MM.1S (cell line): ENCODE measurements around the gene GALNT7.

ENCODE experiments used
- DNase-seq: peaks from one replicate; pipeline ENCODE4 v3.0.0-alpha.2; 2015
- H2AFZ ChIP-seq: fragments of 300-600 bp; sonication (generic); 2 replicates; pipeline ENCODE4 v1.6.0; 2016; ENCODE audit warnings: antibody characterized with exemption, low read length
- H3F3A ChIP-seq: fragments of 300-600 bp; sonication (generic); 2 replicates; pipeline ENCODE4 v1.6.1; 2016; ENCODE audit warnings: mild to moderate bottlenecking, antibody characterized with exemption, low read length, moderate library complexity, mixed read lengths; ENCODE audit not compliant: insufficient read depth
- H3K27ac ChIP-seq: fragments of 300-600 bp; sonication (generic); 2 replicates; pipeline ENCODE4 v1.5.1; 2016; ENCODE audit warnings: mild to moderate bottlenecking, low read length
- H3K27me3 ChIP-seq: fragments of 300-600 bp; sonication (generic); replicated peaks from 2 replicates; pipeline ENCODE4 v1.6.0; 2016; ENCODE audit warnings: low read length; ENCODE audit not compliant: insufficient read depth
- H3K36me3 ChIP-seq: fragments of 300-600 bp; sonication (generic); replicated peaks from 2 replicates; pipeline ENCODE4 v1.6.1; 2016; ENCODE audit warnings: mild to moderate bottlenecking, low read length, mixed read lengths; ENCODE audit not compliant: insufficient read depth
- H3K4me1 ChIP-seq: fragments of 300-600 bp; sonication (generic); 2 replicates; pipeline ENCODE4 v1.6.1; 2016; ENCODE audit warnings: low read length, mixed read lengths
- H3K4me2 ChIP-seq: fragments of 300-600 bp; sonication (generic); 2 replicates; pipeline ENCODE4 v1.6.0; 2016; ENCODE audit warnings: low read depth, low read length
- H3K4me3 ChIP-seq: fragments of 300-600 bp; sonication (generic); 2 replicates; pipeline ENCODE4 v1.5.1; 2016; ENCODE audit warnings: low read length, mixed read lengths
- H3K79me2 ChIP-seq: fragments of 300-600 bp; sonication (generic); 2 replicates; pipeline ENCODE4 v1.6.1; 2016; ENCODE audit warnings: mixed run types, low read length, mixed read lengths
- H3K9ac ChIP-seq: fragments of 300-600 bp; sonication (generic); 2 replicates; pipeline ENCODE4 v1.6.1; 2016; ENCODE audit warnings: low read length, mixed read lengths
- H3K9me2 ChIP-seq: fragments of 300-600 bp; sonication (generic); replicated peaks from 2 replicates; pipeline ENCODE4 v1.6.1; 2016; ENCODE audit warnings: mild to moderate bottlenecking, low read length, mixed read lengths; ENCODE audit not compliant: insufficient read depth
- H3K9me3 ChIP-seq: fragments of 300-600 bp; sonication (generic); replicated peaks from 2 replicates; pipeline ENCODE4 v1.6.1; 2016; ENCODE audit warnings: mild to moderate bottlenecking, low read length, mixed read lengths; ENCODE audit not compliant: insufficient read depth
- H4K20me1 ChIP-seq: fragments of 300-600 bp; sonication (generic); 2 replicates; pipeline ENCODE4 v1.6.1; 2016; ENCODE audit warnings: mild to moderate bottlenecking, low read length, moderate library complexity, mixed read lengths; ENCODE audit not compliant: insufficient read depth
- EZH2 ChIP-seq: fragments of 300-600 bp; sonication (generic); optimal IDR thresholded peaks from 2 replicates; pipeline ENCODE3; 2017; ENCODE audit warnings: low read depth, mild to moderate bottlenecking, antibody characterized with exemption, low read length, mixed read lengths
- EZH2phosphoT487 ChIP-seq: fragments of 300-600 bp; sonication (generic); IDR thresholded peaks from 2 replicates; pipeline ENCODE4 v1.6.1; 2018; ENCODE audit warnings: antibody characterized with exemption, low read length
- TF ChIP-seq, protein P1 (sequence below): fragments of 300-600 bp; sonication (generic); IDR thresholded peaks from 2 replicates; pipeline ENCODE4 v1.5.1; 2016; ENCODE audit warnings: antibody characterized with exemption, low read length, mixed read lengths

The GALNT7 gene

DNA sequence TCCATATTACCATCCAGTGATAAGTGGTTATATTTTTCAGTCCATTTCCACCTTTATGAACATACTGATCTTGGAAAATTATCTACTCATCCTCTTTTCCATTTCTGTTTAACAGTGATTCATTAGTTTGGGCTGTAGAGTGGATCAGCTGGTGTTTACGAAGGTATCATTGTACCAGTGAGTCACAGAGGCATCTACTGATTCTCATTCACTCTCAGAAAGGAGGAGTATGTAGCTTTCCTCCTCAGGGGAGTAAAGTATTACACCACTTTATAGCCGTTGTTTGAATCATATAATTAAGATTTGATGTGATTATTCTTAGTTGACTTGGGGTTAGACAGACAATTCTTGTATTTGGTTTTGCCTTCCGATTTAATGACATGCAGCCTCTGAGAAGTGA is 74.7 kb downstream of the GALNT7 start:
- H3F3A ChIP-seq = no peaks in the 10 kb centered on the region
- DNase-seq = no peak
- H3K9me3 ChIP-seq = no peaks in the 10 kb centered on the region
- H2AFZ ChIP-seq = no peak overlapping the region
- no peak overlapping the region for H3K9ac ChIP-seq
- peaks cover 7% of the 10 kb centered on the region; the same call in 1 of the 2 replicates for H3K79me2 ChIP-seq
- no peaks in the 10 kb centered on the region for H3K36me3 ChIP-seq
- no peaks in the 10 kb centered on the region for H3K9me2 ChIP-seq
- H3K27ac ChIP-seq = no peak overlapping the region
- peaks cover 15% of the 10 kb centered on the region; the same call in 1 of the 2 replicates for H3K4me1 ChIP-seq
- no peaks in the 10 kb centered on the region for H4K20me1 ChIP-seq
- no peak overlapping the region for H3K4me2 ChIP-seq
- no peak for TF ChIP-seq EZH2phosphoT487
- TF ChIP-seq EZH2 = no peak
- TF ChIP-seq, protein P1, sequence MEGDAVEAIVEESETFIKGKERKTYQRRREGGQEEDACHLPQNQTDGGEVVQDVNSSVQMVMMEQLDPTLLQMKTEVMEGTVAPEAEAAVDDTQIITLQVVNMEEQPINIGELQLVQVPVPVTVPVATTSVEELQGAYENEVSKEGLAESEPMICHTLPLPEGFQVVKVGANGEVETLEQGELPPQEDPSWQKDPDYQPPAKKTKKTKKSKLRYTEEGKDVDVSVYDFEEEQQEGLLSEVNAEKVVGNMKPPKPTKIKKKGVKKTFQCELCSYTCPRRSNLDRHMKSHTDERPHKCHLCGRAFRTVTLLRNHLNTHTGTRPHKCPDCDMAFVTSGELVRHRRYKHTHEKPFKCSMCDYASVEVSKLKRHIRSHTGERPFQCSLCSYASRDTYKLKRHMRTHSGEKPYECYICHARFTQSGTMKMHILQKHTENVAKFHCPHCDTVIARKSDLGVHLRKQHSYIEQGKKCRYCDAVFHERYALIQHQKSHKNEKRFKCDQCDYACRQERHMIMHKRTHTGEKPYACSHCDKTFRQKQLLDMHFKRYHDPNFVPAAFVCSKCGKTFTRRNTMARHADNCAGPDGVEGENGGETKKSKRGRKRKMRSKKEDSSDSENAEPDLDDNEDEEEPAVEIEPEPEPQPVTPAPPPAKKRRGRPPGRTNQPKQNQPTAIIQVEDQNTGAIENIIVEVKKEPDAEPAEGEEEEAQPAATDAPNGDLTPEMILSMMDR = no peak
- no peaks in the 10 kb centered on the region for H3K27me3 ChIP-seq
- no peak overlapping the region for H3K4me3 ChIP-seq

DNA sequence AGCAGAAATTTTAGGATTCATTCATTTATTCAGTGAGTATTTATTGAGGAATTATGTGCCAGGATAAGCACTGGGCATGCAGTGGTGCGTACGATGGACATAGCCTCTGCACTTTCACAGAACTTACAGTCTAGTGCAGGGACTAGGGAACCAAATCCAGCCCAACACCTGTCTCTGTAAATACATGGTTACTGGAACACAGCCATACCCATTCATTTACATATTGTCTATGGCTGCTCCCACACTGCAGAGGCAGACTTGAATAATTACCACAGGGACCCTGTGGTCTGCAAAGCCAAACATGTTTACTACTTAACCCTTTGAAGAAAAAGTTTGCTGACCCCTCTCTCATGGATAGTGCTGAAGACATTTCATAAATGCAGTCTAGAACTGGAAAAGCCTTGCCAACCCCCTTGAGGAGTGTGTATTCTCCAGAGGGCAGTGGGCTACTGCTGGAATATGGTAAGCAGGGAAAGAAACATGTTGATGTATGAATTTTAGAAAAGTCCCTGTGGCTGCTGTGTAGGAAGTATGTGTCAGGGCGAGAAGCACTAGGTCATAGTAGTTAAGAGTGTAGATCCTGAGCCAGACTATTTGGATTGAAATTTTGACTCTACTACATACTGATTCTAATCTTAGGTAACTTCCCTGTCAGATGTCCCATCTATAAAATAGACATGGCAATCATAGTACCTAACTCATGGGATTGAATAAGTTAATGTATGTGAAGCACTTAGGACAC is 75.5 kb downstream of the GALNT7 start:
- Histone ChIP-seq H3K9me3 (no peaks in the 10 kb centered on the region), H3K9me2 (no peaks in the 10 kb centered on the region), H3K79me2 (peaks cover 7% of the 10 kb centered on the region; the same call in 1 of the 2 replicates), H4K20me1 (no peaks in the 10 kb centered on the region), H3K4me2 (no peak overlapping the region), H3K36me3 (no peaks in the 10 kb centered on the region), H3K4me1 (peaks cover 15% of the 10 kb centered on the region; the same call in 1 of the 2 replicates), H3K27ac (no peak overlapping the region), H3F3A (no peaks in the 10 kb centered on the region), H3K27me3 (no peaks in the 10 kb centered on the region), H2AFZ (no peak overlapping the region), H3K4me3 (no peak overlapping the region), H3K9ac (no peak overlapping the region)
- no peak for DNase-seq
- TF ChIP-seq EZH2 (no peak), EZH2phosphoT487 (no peak)
- TF ChIP-seq, protein P1 = no peak

DNA sequence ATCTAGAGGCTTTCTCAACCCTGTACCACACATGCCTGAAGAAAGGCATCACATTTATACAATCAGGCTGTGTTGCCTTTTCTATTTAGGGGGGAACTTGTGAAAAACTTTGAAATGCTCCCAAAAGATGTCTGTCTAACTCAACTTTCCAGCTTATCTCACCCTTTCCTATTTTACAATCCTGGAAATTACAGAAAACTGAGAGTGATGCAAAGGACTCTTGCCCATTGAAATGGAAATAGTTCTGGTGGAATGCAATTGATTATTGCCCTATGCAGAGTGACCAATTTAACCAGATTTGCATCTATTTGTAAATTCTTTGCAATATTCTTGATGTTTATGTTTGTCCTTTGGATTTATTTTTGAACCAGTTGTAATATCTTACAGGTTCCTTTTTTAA is 77.3 kb downstream of the GALNT7 start:
- Histone ChIP-seq H3K4me3 (no peak overlapping the region), H3K4me2 (no peak overlapping the region), H3K4me1 (peaks cover 15% of the 10 kb centered on the region; the same call in 1 of the 2 replicates), H3K9me3 (no peaks in the 10 kb centered on the region), H3K9me2 (no peaks in the 10 kb centered on the region), H3K27me3 (no peaks in the 10 kb centered on the region), H2AFZ (no peak overlapping the region), H3K36me3 (no peaks in the 10 kb centered on the region), H3K79me2 (peaks cover 7% of the 10 kb centered on the region; the same call in 1 of the 2 replicates), H3F3A (no peaks in the 10 kb centered on the region), H3K9ac (no peak overlapping the region), H4K20me1 (no peaks in the 10 kb centered on the region), H3K27ac (no peak overlapping the region)
- TF ChIP-seq EZH2phosphoT487 (no peak), EZH2 (no peak)
- TF ChIP-seq, protein P1 = no peak
- no peak for DNase-seq
